Measurements from ENCODE around the gene CDC42SE2.
"Not testable (repeated sequence)": the region's sequence is repeated elsewhere in the genome, so short reads cannot be mapped to it uniquely, and the experiment has no call there.

CDC42SE2 gene

DNA sequence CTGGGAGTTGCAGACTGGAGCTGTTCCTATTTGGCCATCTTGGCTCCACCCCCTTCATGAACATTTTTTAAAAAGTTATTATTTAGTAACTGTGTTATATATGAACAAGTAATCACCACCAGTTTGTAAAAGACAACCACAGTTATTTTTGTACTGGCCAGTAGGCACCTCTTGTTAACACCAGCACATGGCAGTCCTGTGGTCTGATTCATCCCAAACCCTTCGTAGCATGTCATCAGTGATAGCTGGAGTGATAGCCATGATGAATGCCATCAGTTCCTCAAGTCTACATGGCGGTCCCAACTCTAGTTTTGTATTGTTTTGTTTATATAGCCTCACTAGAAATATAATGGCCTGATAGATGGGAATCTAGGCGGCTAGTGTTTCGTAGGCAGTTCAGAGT is 74.2 kb downstream of the CDC42SE2 start:
- H3K4me3 ChIP-seq (ENCODE audit: low read length): no peak overlapping the region
- TF ChIP-seq ZNF274 (IDR thresholded peaks at IDR 0.05; ENCODE audit: low read depth, low read length): no peak

DNA sequence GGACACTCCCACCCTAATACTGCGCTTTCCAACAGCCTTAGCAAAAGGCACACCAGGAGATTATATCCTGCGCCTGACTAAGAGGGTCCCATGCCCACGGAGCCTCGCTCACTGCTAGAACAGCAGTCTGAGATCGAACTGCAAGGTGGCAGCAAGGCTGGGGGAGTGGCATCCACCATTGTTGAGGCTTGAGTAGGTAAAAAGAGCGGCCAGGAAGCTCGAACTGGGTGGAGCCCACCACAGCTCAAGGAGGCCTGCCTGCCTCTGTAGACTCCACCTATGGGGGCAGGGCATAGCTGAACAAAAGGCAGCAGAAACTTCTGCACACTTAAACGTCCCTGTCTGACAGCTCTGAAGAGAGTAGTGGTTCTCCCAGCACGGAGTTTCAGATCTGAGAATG is 80.4 kb downstream of the CDC42SE2 start:
- not testable (repeated sequence) for H3K4me3 ChIP-seq (ENCODE audit: low read length)

DNA sequence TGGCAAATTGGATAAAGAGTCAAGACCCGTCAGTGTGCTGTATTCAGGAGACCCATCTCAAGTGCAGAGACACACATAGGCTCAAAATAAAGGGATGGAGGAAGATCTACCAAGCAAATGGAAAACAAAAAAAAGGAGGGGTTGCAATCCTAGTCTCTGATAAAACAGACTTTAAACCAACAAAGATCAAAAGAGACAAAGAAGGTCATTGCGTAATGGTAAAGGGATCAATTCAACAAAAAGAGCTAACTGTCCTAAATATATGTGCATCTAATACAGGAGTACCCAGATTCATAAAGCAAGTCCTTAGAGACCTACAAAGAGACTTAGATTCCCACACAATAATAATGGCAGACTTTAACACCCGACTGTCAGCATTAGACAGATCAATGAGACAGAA is 82.4 kb downstream of the CDC42SE2 start:
- H3K4me3 ChIP-seq (ENCODE audit: low read length): not testable (repeated sequence)

DNA sequence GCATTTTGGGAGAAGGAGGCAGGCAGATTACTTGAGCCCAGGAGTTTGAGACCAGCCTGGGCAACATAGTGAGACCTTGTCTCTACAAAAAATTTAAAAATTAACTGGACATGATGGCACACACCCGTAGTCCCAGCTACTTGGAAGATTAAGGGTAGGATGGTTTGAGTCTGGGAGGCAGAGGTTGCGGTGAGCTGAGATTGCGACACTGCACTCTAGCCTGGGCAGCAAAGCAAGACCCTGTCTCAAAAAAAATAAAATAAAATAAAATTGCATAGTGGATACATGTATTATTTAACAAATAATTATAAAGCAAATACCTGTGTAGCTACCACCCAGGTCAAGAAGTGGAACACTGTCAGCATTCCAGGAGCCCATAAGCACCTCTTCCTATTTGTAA is 90.1 kb downstream of the CDC42SE2 start:
- no peak for TF ChIP-seq ZNF274 (IDR thresholded peaks at IDR 0.05; ENCODE audit: low read depth, low read length)
- H3K4me3 ChIP-seq (ENCODE audit: low read length): no peak overlapping the region

DNA sequence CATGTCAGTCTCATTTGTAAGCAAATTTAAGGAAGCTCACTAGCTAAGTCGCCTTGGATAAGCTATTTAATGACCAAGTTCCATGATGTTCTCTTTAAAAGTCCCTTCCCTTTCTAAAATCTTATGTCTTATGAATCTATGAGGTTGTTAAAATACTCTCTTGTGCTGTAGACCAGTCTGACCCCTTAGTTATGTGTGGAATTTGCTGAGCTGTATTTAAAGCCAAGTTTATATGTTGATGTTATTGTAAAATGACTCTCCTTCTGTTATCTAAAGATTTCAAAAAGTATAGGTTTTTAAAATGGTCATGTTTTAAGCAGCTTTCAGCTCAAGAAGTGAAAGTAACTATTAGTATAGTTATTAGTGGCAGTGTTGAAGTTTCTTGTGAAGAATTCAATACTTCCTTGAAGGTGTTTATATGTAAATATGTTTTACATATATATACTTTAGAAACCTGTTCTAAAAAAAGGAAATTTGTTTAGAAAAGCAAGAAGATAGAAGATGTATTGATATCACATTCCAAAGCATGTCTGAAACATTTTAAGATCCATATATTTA is 92.2 kb downstream of the CDC42SE2 start:
- H3K4me3 ChIP-seq (ENCODE audit: low read length): no peak overlapping the region
- TF ChIP-seq ZNF274 (IDR thresholded peaks at IDR 0.05; ENCODE audit: low read depth, low read length): no peak

DNA sequence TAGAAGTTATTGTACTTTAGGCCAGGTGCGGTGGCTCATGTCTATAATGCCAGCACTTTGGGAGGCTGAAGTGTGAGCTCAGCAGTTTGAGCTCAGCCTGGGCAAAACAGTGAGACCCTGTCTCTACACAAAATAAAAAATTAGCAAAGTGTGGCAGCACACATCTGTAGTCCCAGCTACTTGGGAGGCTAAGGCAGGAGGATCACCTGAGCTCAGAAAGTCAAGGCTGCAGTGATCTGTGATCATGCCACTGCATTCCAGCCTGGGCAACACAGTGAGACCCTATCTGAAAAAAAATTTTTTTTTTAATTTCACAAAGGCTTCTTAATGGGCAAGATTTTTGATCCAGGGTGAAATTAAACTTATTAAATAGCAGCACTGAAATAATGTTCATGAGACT is 92.8 kb downstream of the CDC42SE2 start:
- TF ChIP-seq ZNF274 (IDR thresholded peaks at IDR 0.05; ENCODE audit: low read depth, low read length): no peak
- H3K4me3 ChIP-seq (ENCODE audit: low read length): no peak overlapping the region

DNA sequence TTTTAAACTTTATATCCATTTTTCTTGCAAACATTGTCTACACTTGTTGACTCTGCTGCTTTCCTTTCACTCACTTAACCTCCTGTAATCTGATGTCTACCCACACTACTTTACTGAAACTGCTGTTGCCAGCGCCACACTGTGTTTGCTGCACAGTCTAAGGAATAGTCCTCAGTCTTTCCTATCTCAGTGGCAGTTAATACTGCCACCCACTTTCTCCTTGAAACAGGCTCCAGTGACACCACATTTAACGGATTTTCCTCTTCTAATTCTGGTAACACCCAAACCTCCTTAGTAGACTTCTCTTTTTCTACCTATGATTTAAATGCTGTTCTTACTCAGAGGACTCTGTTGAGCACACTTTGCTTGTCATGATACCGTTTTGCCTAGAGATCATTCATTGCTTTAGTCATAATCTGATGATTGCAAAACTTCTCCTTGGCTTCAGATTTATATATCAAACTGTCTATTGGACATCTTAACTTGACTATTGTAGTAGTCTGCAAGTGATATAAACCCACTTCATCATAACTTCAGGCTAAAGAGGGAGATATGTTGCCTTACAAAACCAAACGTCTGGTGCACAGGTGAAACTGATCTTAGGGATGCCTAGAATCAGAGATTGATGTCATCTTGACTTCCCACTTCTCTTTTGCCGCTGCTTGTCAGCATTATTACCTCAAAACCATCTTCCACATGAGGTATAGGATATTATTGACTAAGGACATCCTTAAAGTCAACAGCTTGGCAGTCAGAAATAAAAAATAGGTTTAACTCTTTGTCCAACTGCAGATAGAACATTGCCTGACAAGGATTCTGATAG is 94.1 kb downstream of the CDC42SE2 start:
- no peak overlapping the region for H3K4me3 ChIP-seq (ENCODE audit: low read length)
- TF ChIP-seq ZNF274 (IDR thresholded peaks at IDR 0.05; ENCODE audit: low read depth, low read length): no peak

DNA sequence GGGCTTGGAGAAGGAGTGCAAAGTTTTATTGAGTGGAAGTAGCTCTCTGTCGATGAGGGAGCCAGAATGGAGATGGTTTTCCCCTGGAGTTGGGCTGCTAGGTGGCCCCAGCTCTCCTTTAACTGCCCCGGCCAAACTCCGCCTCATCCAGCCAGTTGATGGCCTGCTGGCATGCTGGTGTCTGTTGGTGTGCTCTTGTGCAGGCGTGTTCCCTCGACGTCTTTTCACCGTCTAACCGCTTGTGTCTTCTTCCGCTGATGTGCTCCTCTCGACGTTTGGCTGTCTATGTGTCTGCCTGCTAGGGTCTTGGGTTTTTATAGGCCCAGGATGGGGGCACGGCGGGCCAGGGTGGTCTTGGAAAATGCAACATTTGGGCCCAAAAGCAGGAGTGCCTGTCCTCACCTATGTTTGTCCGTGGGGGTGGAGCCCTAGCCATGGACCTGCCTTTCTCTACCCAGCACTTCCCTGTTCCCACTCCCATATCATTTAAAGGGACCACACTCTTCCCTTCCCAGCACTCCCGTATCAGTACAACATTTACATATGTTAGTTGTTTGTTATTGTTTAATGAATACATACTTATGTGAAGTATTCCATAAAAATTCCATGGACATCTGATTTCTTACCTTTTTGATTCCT is 97.9 kb downstream of the CDC42SE2 start:
- TF ChIP-seq ZNF274 (IDR thresholded peaks at IDR 0.05; ENCODE audit: low read depth, low read length): no peak
- H3K4me3 ChIP-seq (ENCODE audit: low read length): no peak overlapping the region

DNA sequence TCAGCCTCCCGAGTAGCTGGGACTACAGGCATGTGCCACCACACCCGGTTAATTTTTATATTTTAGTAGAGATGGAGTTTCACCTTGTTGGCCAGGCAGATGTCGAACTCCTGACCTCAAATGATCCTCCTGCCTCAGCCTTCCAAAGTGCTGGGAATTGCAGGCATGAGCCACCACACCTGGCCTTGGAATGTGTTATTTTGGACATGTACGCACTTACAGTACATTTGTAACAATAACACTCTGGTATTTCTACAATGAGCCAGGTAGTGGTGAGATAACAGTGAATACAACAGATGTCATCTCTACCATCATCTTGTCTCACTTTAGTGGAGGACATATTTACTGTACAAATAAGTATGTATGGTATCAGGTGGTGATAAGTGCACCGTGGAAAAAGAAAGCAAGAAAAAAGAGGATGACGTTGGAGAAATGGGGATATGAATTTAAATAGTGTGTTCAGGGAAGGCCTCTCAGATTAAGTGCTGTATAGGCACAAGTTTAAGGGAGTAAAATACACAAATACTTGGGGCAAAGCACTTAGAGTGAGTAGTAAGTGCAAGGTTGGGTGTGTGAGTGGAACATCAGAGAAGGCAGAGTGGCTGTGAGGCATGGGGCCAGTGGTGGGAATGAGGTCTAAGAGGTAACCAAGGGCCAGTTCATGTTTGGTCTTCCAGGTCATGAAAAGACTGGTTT is 100.1 kb downstream of the CDC42SE2 start:
- TF ChIP-seq ZNF274 (IDR thresholded peaks at IDR 0.05; ENCODE audit: low read depth, low read length): no peak
- H3K4me3 ChIP-seq (ENCODE audit: low read length): no peak overlapping the region

DNA sequence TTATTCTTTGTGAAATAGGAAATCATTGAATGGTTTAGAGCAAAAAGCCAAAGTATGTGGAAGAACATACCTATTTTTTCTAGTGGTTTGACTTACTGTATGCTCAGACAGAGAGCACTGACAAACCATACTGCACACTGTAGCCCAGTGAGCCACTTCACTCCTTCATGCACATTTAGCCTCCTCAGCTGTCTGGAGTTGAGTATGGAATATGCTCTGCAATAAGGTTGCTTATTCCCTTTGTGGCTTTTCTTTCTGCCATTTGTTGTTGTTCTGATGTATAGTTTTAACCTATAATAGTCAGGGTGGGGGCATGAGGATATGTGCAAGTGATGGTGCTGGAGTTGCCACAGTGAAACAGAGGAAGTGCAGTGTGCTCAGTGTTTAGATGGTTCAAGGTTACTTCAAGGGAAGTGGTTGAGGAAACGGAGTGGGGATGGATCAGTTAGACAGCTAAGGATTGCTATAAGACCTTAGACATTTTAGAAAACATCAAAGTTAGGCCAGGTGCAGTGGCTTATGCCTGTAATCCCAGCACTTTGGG is 100.7 kb downstream of the CDC42SE2 start:
- no peak for TF ChIP-seq ZNF274 (IDR thresholded peaks at IDR 0.05; ENCODE audit: low read depth, low read length)
- H3K4me3 ChIP-seq (ENCODE audit: low read length): no peak overlapping the region

DNA sequence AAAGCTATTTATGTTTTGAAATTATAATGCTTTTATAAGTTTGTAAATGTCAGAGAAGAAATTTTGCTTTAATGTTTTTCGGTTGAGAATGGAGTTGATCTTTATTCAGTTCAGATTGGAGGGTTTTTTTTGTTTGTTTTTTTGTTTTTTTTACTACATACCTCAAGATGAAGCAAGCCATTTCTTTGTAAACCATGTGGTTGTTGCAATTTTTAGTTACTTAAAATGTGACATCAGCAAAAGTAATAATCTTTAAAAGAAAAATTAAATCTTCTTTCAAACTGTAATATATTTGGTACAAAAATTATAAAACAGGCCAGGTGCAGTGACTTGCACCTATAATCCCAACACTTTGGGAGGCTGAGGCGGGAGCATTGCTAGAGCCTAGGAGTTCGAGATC is 102.6 kb downstream of the CDC42SE2 start:
- no peak overlapping the region for H3K4me3 ChIP-seq (ENCODE audit: low read length)
- TF ChIP-seq ZNF274 (IDR thresholded peaks at IDR 0.05; ENCODE audit: low read depth, low read length): no peak

DNA sequence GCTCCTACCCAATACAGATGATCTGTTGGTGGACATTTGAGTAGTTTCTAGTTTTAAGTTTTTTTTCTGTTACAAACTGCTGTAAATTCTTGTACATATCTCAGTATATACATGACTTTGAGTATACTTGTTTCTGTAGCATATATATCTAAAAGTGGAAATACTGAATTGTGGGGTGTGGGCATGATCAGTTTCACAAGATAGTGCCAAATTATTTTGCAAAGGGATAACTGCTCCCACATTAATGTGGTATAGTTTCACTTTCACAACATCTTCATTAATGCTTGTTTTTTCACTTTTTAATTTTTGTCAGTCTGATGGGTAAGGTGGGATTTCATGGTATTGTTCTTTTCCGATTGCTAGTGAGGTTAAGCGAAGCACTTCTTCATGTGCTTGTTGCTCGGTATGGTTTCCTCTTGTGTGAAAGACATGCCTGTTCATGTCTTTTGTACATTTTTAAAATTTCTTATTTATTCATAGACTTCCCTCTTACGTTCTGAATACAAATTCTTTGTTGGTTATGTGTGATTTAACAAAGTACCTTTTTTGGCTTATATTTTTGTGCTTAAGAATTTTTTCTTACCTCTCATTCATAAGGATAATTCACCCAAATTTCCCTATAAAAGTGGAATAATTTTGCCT is 103.5 kb downstream of the CDC42SE2 start:
- H3K4me3 ChIP-seq (ENCODE audit: low read length): no peak overlapping the region
- no peak for TF ChIP-seq ZNF274 (IDR thresholded peaks at IDR 0.05; ENCODE audit: low read depth, low read length)

DNA sequence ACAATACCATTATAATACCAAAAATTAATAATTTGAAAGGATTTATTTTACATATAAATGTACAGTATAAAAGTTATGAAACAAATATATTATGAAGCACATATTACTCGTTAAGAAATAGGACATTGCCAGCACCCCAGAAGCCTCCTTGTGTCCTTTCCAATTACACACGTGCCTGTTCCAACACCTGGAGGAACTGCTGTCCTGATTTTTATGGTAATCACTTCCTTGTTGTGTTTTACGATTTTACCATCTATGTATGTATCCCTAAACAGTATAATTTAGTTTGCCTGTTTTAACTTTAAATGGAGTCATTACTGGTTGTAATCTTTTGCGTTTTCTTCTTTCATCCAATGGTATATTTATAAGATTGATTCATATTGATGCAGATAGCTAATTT is 105.0 kb downstream of the CDC42SE2 start:
- TF ChIP-seq ZNF274 (IDR thresholded peaks at IDR 0.05; ENCODE audit: low read depth, low read length): no peak
- no peak overlapping the region for H3K4me3 ChIP-seq (ENCODE audit: low read length)

DNA sequence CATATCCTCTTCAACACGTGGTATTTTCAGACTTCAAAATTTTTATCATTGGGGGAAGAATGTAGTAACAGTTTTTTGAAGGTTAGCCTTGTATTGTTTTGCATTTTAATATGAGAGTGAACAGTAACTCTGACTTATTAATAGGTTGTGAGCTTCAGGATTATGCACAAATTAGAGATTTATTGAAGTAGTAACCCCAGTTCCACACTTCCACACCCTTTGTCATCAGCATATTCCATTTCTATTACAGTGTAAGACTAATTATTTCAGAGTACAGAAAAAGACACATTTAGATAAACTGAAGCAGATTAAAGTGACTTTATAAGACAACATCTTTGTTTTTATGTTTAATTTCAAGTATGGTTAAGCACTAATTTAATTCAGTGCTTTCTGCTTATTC is 105.7 kb downstream of the CDC42SE2 start:
- no peak for TF ChIP-seq ZNF274 (IDR thresholded peaks at IDR 0.05; ENCODE audit: low read depth, low read length)

More for the DNA sequence above, 105.7 kb downstream of the CDC42SE2 start:
- H3K4me3 ChIP-seq (ENCODE audit: low read length): no peak overlapping the region

All from GM08714 (cell line).